Smooth muscle cell (in vitro differentiated cells): ENCODE measurements around the gene PCDHB9. TPM values are rescaled to one million over a fixed set of nuclear protein-coding genes. Genes with fewer than 3 reads are reported as not detected.

Experiments
- DNase-seq: peaks from one replicate; lab custom pipeline; 2025; ENCODE audit not compliant: unreplicated experiment; lab: John Stamatoyannopoulos, UW
- H2AFZ ChIP-seq: fragments of 200-600 bp; sonication (generic); 2 replicates; pipeline ENCODE4 v1.6.0; 2016; ENCODE audit warnings: antibody characterized with exemption, low read depth, mild to moderate bottlenecking
- H3F3A ChIP-seq: fragments of 200-600 bp; sonication (generic); 2 replicates; pipeline ENCODE4 v1.6.0; 2017; ENCODE audit warnings: antibody characterized with exemption, low read depth
- H3K27ac ChIP-seq: fragments of 200-600 bp; sonication (generic); 2 replicates; pipeline ENCODE4 v1.5.1; 2016; ENCODE audit warnings: low read depth, mild to moderate bottlenecking
- H3K27me3 ChIP-seq: fragments of 200-600 bp; sonication (generic); 2 replicates; pipeline ENCODE4 v1.6.1; 2016; ENCODE audit warnings: low read depth, mild to moderate bottlenecking
- H3K36me3 ChIP-seq: fragments of 200-600 bp; sonication (generic); 2 replicates; pipeline ENCODE4 v1.5.1; 2016; ENCODE audit warnings: low read depth
- H3K4me1 ChIP-seq: fragments of 200-600 bp; sonication (generic); 2 replicates; pipeline ENCODE4 v1.5.1; 2016; ENCODE audit warnings: low read depth
- H3K4me2 ChIP-seq: fragments of 200-600 bp; sonication (generic); 2 replicates; pipeline ENCODE4 v1.6.0; 2016; ENCODE audit warnings: mild to moderate bottlenecking
- H3K4me3 ChIP-seq: fragments of 200-600 bp; sonication (generic); 2 replicates; pipeline ENCODE4 v1.5.1; 2016; ENCODE audit warnings: mild to moderate bottlenecking
- H3K79me2 ChIP-seq: fragments of 200-600 bp; sonication (generic); 2 replicates; pipeline ENCODE4 v1.6.0; 2016; ENCODE audit warnings: low read depth, mild to moderate bottlenecking
- H3K9ac ChIP-seq: fragments of 200-600 bp; sonication (generic); 2 replicates; pipeline ENCODE4 v1.6.0; 2016; ENCODE audit warnings: low read depth
- H3K9me3 ChIP-seq: fragments of 200-600 bp; sonication (generic); replicated peaks from 2 replicates; pipeline ENCODE4 v1.5.1; 2016; ENCODE audit warnings: low read depth
- H4K20me1 ChIP-seq: fragments of 200-600 bp; sonication (generic); 2 replicates; pipeline ENCODE4 v1.6.0; 2016; ENCODE audit warnings: low read depth
- CTCF ChIP-seq: fragments of 200-600 bp; sonication (generic); IDR thresholded peaks from 2 replicates; pipeline ENCODE4 v1.5.1; 2017; ENCODE audit warnings: borderline replicate concordance, mild to moderate bottlenecking, antibody characterized with exemption; ENCODE audit not compliant: insufficient read depth, poor library complexity, severe bottlenecking
- WGBS: methylation state at CpG from one replicate; pipeline ENCODE4 v1.1.7; 2016; ENCODE audit warnings: low lambda C conversion rate; 5-methylcytosine and 5-hydroxymethylcytosine counted together
- polyA plus RNA-seq: library from polyadenylated mRNA; unstranded; fragments of >200 nt; fragmentation: Nextera tagmentation; extraction: Ambion mirVana; gene quantifications from 2 replicates; pipeline ENCODE4 v1.2.1, GENCODE V29; 2016
- total RNA-seq: library from RNA; depleted of rRNA; stranded (reverse); fragments of >200 nt; gene quantifications from 2 replicates; pipeline ENCODE4 v1.2.3, GENCODE V29; 2014

The PCDHB9 gene
- total and polyA plus RNA-seq, 2 experiments from 2014 or later, result 2.2 to 4.1 TPM

GRCh38 chr5:141236516-141237313 is 49.8 kb downstream of the PCDHB9 start:
- H3K9ac ChIP-seq, result no peak overlapping the region
- no peaks in the 10 kb centered on the region for H4K20me1 ChIP-seq
- H3K27ac ChIP-seq, result no peak overlapping the region
- H3K27me3 ChIP-seq, result no peaks in the 10 kb centered on the region
- H3K4me1 ChIP-seq, result no peaks in the 10 kb centered on the region
- WGBS, result 94% methylated on average over 32 of the region's 32 CpGs
- no peaks in the 10 kb centered on the region for H3K36me3 ChIP-seq
- no peak for DNase-seq
- no peak overlapping the region for H3K4me2 ChIP-seq
- peaks cover 42% of the 10 kb centered on the region for H3K9me3 ChIP-seq
- H3K79me2 ChIP-seq, result no peaks in the 10 kb centered on the region
- no peak overlapping the region for H2AFZ ChIP-seq
- no peak for TF ChIP-seq CTCF
- H3K4me3 ChIP-seq, result no peak overlapping the region
- no peaks in the 10 kb centered on the region for H3F3A ChIP-seq

Other genes starting within 250 kb of the PCDHB9 start
Only the 30 nearest of the 37 such genes appear.
- 0.04 and 0.22 TPM in 2 replicates for gene PCDHB1, start 135.8 kb upstream of the PCDHB9 start, total RNA-seq
- not detected in 2 replicates for gene PCDHB1, start 135.8 kb upstream of the PCDHB9 start, polyA plus RNA-seq
- 25.8 and 37.9 TPM in 2 replicates for gene PCDHB2, start 92.5 kb upstream of the PCDHB9 start, total RNA-seq
- gene PCDHB2, start 92.5 kb upstream of the PCDHB9 start, polyA plus RNA-seq, result 32.8 and 41.6 TPM in 2 replicates
- gene PCDHB3, start 86.7 kb upstream of the PCDHB9 start, total RNA-seq, result 3.8 and 5.3 TPM in 2 replicates
- gene PCDHB3, start 86.7 kb upstream of the PCDHB9 start, polyA plus RNA-seq, result 1.5 and 1.8 TPM in 2 replicates
- gene PCDHB4, start 65.3 kb upstream of the PCDHB9 start, total RNA-seq, result 2.4 and 2.5 TPM in 2 replicates
- gene PCDHB4, start 65.3 kb upstream of the PCDHB9 start, polyA plus RNA-seq, result 0.41 and 1.3 TPM in 2 replicates
- gene PCDHB5, start 52.0 kb upstream of the PCDHB9 start, total RNA-seq, result 12.0 and 12.8 TPM in 2 replicates
- gene PCDHB5, start 52.0 kb upstream of the PCDHB9 start, polyA plus RNA-seq, result 6.3 and 9.7 TPM in 2 replicates
- gene PCDHB6, start 37.1 kb upstream of the PCDHB9 start, total RNA-seq, result 0.58 and 0.94 TPM in 2 replicates
- gene PCDHB6, start 37.1 kb upstream of the PCDHB9 start, polyA plus RNA-seq, result 0.25 and 0.32 TPM in 2 replicates
- gene PCDHB7, start 14.5 kb upstream of the PCDHB9 start, total RNA-seq, result 0.76 and 1.4 TPM in 2 replicates
- gene PCDHB7, start 14.5 kb upstream of the PCDHB9 start, polyA plus RNA-seq, result 0.06 TPM in 1 of 2 replicates, not detected in the other
- 0.90 and 3.5 TPM in 2 replicates for gene PCDHB8, start 9.4 kb upstream of the PCDHB9 start, total RNA-seq
- gene PCDHB8, start 9.4 kb upstream of the PCDHB9 start, polyA plus RNA-seq, result 0.25 and 1.1 TPM in 2 replicates
- 6.4 and 7.0 TPM in 2 replicates for gene PCDHB16, start 4.8 kb upstream of the PCDHB9 start, total RNA-seq
- 5.2 and 6.5 TPM in 2 replicates for gene PCDHB16, start 4.8 kb upstream of the PCDHB9 start, polyA plus RNA-seq
- 6.4 and 7.4 TPM in 2 replicates for gene PCDHB10, start 5.2 kb downstream of the PCDHB9 start, total RNA-seq
- gene PCDHB10, start 5.2 kb downstream of the PCDHB9 start, polyA plus RNA-seq, result 3.3 and 3.4 TPM in 2 replicates
- gene PCDHB11, start 12.5 kb downstream of the PCDHB9 start, total RNA-seq, result 1.8 and 2.1 TPM in 2 replicates
- gene PCDHB11, start 12.5 kb downstream of the PCDHB9 start, polyA plus RNA-seq, result 0.61 and 1.7 TPM in 2 replicates
- 2.9 and 3.6 TPM in 2 replicates for gene PCDHB12, start 21.6 kb downstream of the PCDHB9 start, total RNA-seq
- 0.57 and 1.0 TPM in 2 replicates for gene PCDHB12, start 21.6 kb downstream of the PCDHB9 start, polyA plus RNA-seq
- 4.4 and 8.3 TPM in 2 replicates for gene PCDHB13, start 26.8 kb downstream of the PCDHB9 start, total RNA-seq
- gene PCDHB13, start 26.8 kb downstream of the PCDHB9 start, polyA plus RNA-seq, result 1.8 and 2.6 TPM in 2 replicates
- gene PCDHB14, start 36.2 kb downstream of the PCDHB9 start, total RNA-seq, result 7.8 and 9.1 TPM in 2 replicates
- gene PCDHB14, start 36.2 kb downstream of the PCDHB9 start, polyA plus RNA-seq, result 2.6 and 4.6 TPM in 2 replicates
- 3.9 and 4.2 TPM in 2 replicates for gene PCDHB15, start 58.2 kb downstream of the PCDHB9 start, total RNA-seq
- 1.8 and 2.1 TPM in 2 replicates for gene PCDHB15, start 58.2 kb downstream of the PCDHB9 start, polyA plus RNA-seq
- not detected in 2 replicates for gene SLC25A2, start 116.9 kb downstream of the PCDHB9 start, total RNA-seq
- 0.15 TPM in 1 of 2 replicates, not detected in the other for gene SLC25A2, start 116.9 kb downstream of the PCDHB9 start, polyA plus RNA-seq
- gene TAF7, start 133.6 kb downstream of the PCDHB9 start, total RNA-seq, result 83.0 and 94.5 TPM in 2 replicates
- 85.9 and 105 TPM in 2 replicates for gene TAF7, start 133.6 kb downstream of the PCDHB9 start, polyA plus RNA-seq
- 0.58 and 0.63 TPM in 2 replicates for gene PCDHGA1, start 143.4 kb downstream of the PCDHB9 start, total RNA-seq
- gene PCDHGA1, start 143.4 kb downstream of the PCDHB9 start, polyA plus RNA-seq, result 0.05 TPM in 1 of 2 replicates, not detected in the other
- 0.04 TPM in 1 of 2 replicates, not detected in the other for gene PCDHGA2, start 151.6 kb downstream of the PCDHB9 start, total RNA-seq
- not detected in 2 replicates for gene PCDHGA2, start 151.6 kb downstream of the PCDHB9 start, polyA plus RNA-seq
- gene PCDHGA3, start 156.7 kb downstream of the PCDHB9 start, total RNA-seq, result not detected in 2 replicates
- gene PCDHGA3, start 156.7 kb downstream of the PCDHB9 start, polyA plus RNA-seq, result not detected in 2 replicates
- gene PCDHGB1, start 162.9 kb downstream of the PCDHB9 start, total RNA-seq, result 0.27 and 0.81 TPM in 2 replicates
- gene PCDHGB1, start 162.9 kb downstream of the PCDHB9 start, polyA plus RNA-seq, result 0.40 TPM in 1 of 2 replicates, not detected in the other
- 0.58 and 1.1 TPM in 2 replicates for gene PCDHGA4, start 167.9 kb downstream of the PCDHB9 start, total RNA-seq
- gene PCDHGA4, start 167.9 kb downstream of the PCDHB9 start, polyA plus RNA-seq, result not detected in 2 replicates
- gene PCDHGB2, start 172.8 kb downstream of the PCDHB9 start, total RNA-seq, result 0.18 and 1.1 TPM in 2 replicates
- not detected in 2 replicates for gene PCDHGB2, start 172.8 kb downstream of the PCDHB9 start, polyA plus RNA-seq
- gene PCDHGA5, start 177.0 kb downstream of the PCDHB9 start, total RNA-seq, result 0.09 and 0.22 TPM in 2 replicates
- gene PCDHGA5, start 177.0 kb downstream of the PCDHB9 start, polyA plus RNA-seq, result 0.13 TPM in 1 of 2 replicates, not detected in the other
- gene PCDHGB3, start 183.1 kb downstream of the PCDHB9 start, total RNA-seq, result 0.40 TPM in 1 of 2 replicates, not detected in the other
- gene PCDHGB3, start 183.1 kb downstream of the PCDHB9 start, polyA plus RNA-seq, result not detected in 2 replicates
- gene PCDHGA6, start 186.7 kb downstream of the PCDHB9 start, total RNA-seq, result 0.09 and 0.27 TPM in 2 replicates
- not detected in 2 replicates for gene PCDHGA6, start 186.7 kb downstream of the PCDHB9 start, polyA plus RNA-seq
- gene PCDHGA7, start 195.6 kb downstream of the PCDHB9 start, total RNA-seq, result 0.09 and 0.27 TPM in 2 replicates
- gene PCDHGA7, start 195.6 kb downstream of the PCDHB9 start, polyA plus RNA-seq, result not detected in 2 replicates
- 37.1 and 43.1 TPM in 2 replicates for gene PCDHGB4, start 200.5 kb downstream of the PCDHB9 start, total RNA-seq
- gene PCDHGB4, start 200.5 kb downstream of the PCDHB9 start, polyA plus RNA-seq, result 20.0 and 27.5 TPM in 2 replicates
- 3.2 and 3.3 TPM in 2 replicates for gene PCDHGA8, start 205.5 kb downstream of the PCDHB9 start, total RNA-seq
- gene PCDHGA8, start 205.5 kb downstream of the PCDHB9 start, polyA plus RNA-seq, result 0.25 and 0.89 TPM in 2 replicates
- gene PCDHGB5, start 210.8 kb downstream of the PCDHB9 start, total RNA-seq, result 3.2 and 3.3 TPM in 2 replicates
- 0.90 and 4.2 TPM in 2 replicates for gene PCDHGB5, start 210.8 kb downstream of the PCDHB9 start, polyA plus RNA-seq